CD14-positive monocyte (primary cell): ENCODE data around the gene GPRIN3. TPM values are rescaled to one million over a fixed set of nuclear protein-coding genes. Genes with fewer than 3 reads are reported as not detected.

ENCODE experiments used
- DNase-seq, 3 donors: peaks; one replicate each; pipeline ENCODE4 v3.0.0-alpha.2; 2011 to 2022
- H2AFZ ChIP-seq: 2 replicates; pipeline ENCODE4 v1.6.0; 2012; ENCODE audit warnings: mild to moderate bottlenecking, low read depth, low read length, inconsistent platforms; ENCODE audit not compliant: insufficient read depth, poor library complexity, severe bottlenecking
- H3K27ac ChIP-seq, 2 donors: 1 replicate in 1 of 2; 2 replicates in 1 of 2; pipeline ENCODE4 v1.5.1; 2012 to 2013; ENCODE audit warnings: low read length in 2 of 2, control low read depth in 1 of 2, inconsistent platforms in 1 of 2, low read depth in 1 of 2, mild to moderate bottlenecking in 1 of 2
- H3K27me3 ChIP-seq, 2 donors: one replicate each; pipeline versions ENCODE4 v1.6.0 to v1.6.1; 2011 to 2013; ENCODE audit warnings: low read length in 2 of 2; ENCODE audit not compliant: control insufficient read depth in 2 of 2, insufficient read depth in 2 of 2
- H3K36me3 ChIP-seq, 2 donors: replicated peaks in 1 of 2; 1 replicate in 1 of 2; 2 replicates in 1 of 2; pipeline versions ENCODE4 v1.5.1 to v1.6.1; 2012 to 2013; ENCODE audit warnings: low read length in 2 of 2, control low read depth in 1 of 2, inconsistent platforms in 1 of 2, mild to moderate bottlenecking in 1 of 2; ENCODE audit not compliant: insufficient read depth in 2 of 2, control insufficient read depth in 1 of 2
- H3K4me1 ChIP-seq, 2 donors: 1 replicate in 1 of 2; 2 replicates in 1 of 2; pipeline versions ENCODE4 v1.5.1 to v1.6.1; 2012 to 2013; ENCODE audit warnings: low read length in 2 of 2, control low read depth in 1 of 2, inconsistent platforms in 1 of 2, mild to moderate bottlenecking in 1 of 2, moderate library complexity in 1 of 2; ENCODE audit not compliant: insufficient read depth in 2 of 2, control insufficient read depth in 1 of 2
- H3K4me2 ChIP-seq: replicated peaks from 2 replicates; pipeline ENCODE3; 2012; ENCODE audit warnings: low read length, moderate library complexity, mild to moderate bottlenecking; ENCODE audit not compliant: poor library complexity, severe bottlenecking; ENCODE audit errors: extremely low read depth
- H3K4me3 ChIP-seq, 3 experiments: fragments of 200-600 bp in 1 of 3; sonication (generic) in 1 of 3; replicated peaks in 1 of 3; 1 replicate in 2 of 3; 2 replicates in 1 of 3; pipeline ENCODE4 v1.5.1; 2011 to 2013; ENCODE audit warnings: low read length in 3 of 3, mild to moderate bottlenecking in 3 of 3, control low read depth in 2 of 3, low read depth in 2 of 3, inconsistent platforms in 1 of 3, moderate library complexity in 1 of 3
- H3K79me2 ChIP-seq: 2 replicates; pipeline ENCODE4 v1.6.0; 2012; ENCODE audit warnings: mild to moderate bottlenecking, control low read depth, inconsistent platforms, low read length, moderate library complexity; ENCODE audit not compliant: insufficient read depth
- H3K9ac ChIP-seq: 2 replicates; pipeline ENCODE4 v1.6.0; 2017; ENCODE audit warnings: low read length, mild to moderate bottlenecking; ENCODE audit not compliant: insufficient read depth, poor library complexity, severe bottlenecking
- H3K9me3 ChIP-seq, 2 donors: replicated peaks in 1 of 2; 1 replicate in 1 of 2; 2 replicates in 1 of 2; pipeline versions ENCODE4 v1.5.1 to v1.6.1; 2012 to 2013; ENCODE audit warnings: low read length in 2 of 2, control low read depth in 1 of 2; ENCODE audit not compliant: control insufficient read depth in 1 of 2, insufficient read depth in 1 of 2
- H4K20me1 ChIP-seq: 2 replicates; pipeline ENCODE4 v1.6.0; 2012; ENCODE audit warnings: mild to moderate bottlenecking, low read length, control low read depth, moderate library complexity; ENCODE audit not compliant: insufficient read depth
- H3K27ac Mint-ChIP-seq, 7 donors: one replicate each; pipeline ENCODE4 v1.8.0; 2020; ENCODE audit warnings: mild to moderate bottlenecking in 7 of 7, mixed read lengths in 7 of 7, moderate library complexity in 6 of 7, inconsistent platforms in 2 of 7
- H3K27me3 Mint-ChIP-seq, 3 donors: one replicate each; pipeline ENCODE4 v1.8.0; 2021 to 2022; ENCODE audit warnings: low read depth in 3 of 3, mild to moderate bottlenecking in 3 of 3, mixed read lengths in 3 of 3, moderate library complexity in 3 of 3, inconsistent platforms in 1 of 3
- H3K36me3 Mint-ChIP-seq, 2 donors: one replicate each; pipeline ENCODE4 v1.8.0; 2020; ENCODE audit warnings: mixed read lengths in 2 of 2, inconsistent platforms in 1 of 2, mild to moderate bottlenecking in 1 of 2
- H3K4me1 Mint-ChIP-seq: one replicate; pipeline ENCODE4 v1.8.0; 2020; ENCODE audit warnings: mild to moderate bottlenecking, mixed read lengths
- H3K4me3 Mint-ChIP-seq, 2 donors: one replicate each; pipeline ENCODE4 v1.8.0; 2020; ENCODE audit warnings: mild to moderate bottlenecking in 2 of 2, mixed read lengths in 2 of 2, moderate library complexity in 1 of 2
- H3K9me3 Mint-ChIP-seq, 7 donors: one replicate each; pipeline ENCODE4 v1.8.0; 2020 to 2022; ENCODE audit warnings: mixed read lengths in 7 of 7, mild to moderate bottlenecking in 6 of 7, moderate library complexity in 6 of 7, inconsistent platforms in 2 of 7
- CTCF ChIP-seq: fragments of 200-600 bp; IDR thresholded peaks from one replicate; pipeline ENCODE4 v1.8.0; 2022; ENCODE audit warnings: antibody characterized with exemption, mild to moderate bottlenecking
- WGBS: methylation state at CpG from one replicate; pipeline ENCODE4 v1.1.5; 2013; ENCODE audit warnings: missing lambda C conversion rate; ENCODE audit not compliant: insufficient coverage; 5-methylcytosine and 5-hydroxymethylcytosine counted together
- intact Hi-C, 2 donors: fragments of 100-400 bp; cut with micrococcal nuclease; formaldehyde crosslinking; loops; one replicate each; pipeline versions ENCODE4 v1.15.0 to v1.15.1; 2023
- polyA plus RNA-seq, 3 donors: library from polyadenylated mRNA; depleted of rRNA in 1 of 3; unstranded in 2 of 3; stranded (reverse) in 1 of 3; fragments of 300-500 nt in 2 of 3; fragments of >200 nt in 1 of 3; fragmentation: Illumina TruSeq in 2 of 3; gene quantifications; 1 replicate in 2 of 3; 2 replicates in 1 of 3; pipeline ENCODE4 v1.2.3, GENCODE V29; 2012 to 2021

GPRIN3 gene
- polyA plus RNA-seq, 3 donors: 1.1 to 3.3 (median 2.3) TPM

- Histone ChIP-seq H3K36me3 (no peaks in the 10 kb centered on the region), H3K4me3 (no peak overlapping the region), H4K20me1 (no peaks in the 10 kb centered on the region), H3K9me3 (no peaks in the 10 kb centered on the region), H2AFZ (no peak overlapping the region), H3K27ac (no peak overlapping the region), H3K4me1 (peaks cover 58 to 72% of the 10 kb centered on the region in 2 donors), H3K27me3 (no peaks in the 10 kb centered on the region), H3K4me2 (no peak overlapping the region), H3K79me2 (peaks cover 23% of the 10 kb centered on the region), H3K9ac (no peak overlapping the region)
- TF ChIP-seq CTCF: no peak
- H3K4me1 Mint-ChIP-seq: peaks cover 61% of the 10 kb centered on the region
- H3K9me3 Mint-ChIP-seq: no peaks in the 10 kb centered on the region
- WGBS: no CpG with 5 or more reads among the region's 1 CpG
- intact Hi-C loops: no loop called here
- DNase-seq: no peak
- H3K4me3 Mint-ChIP-seq: no peak overlapping the region
- H3K36me3 Mint-ChIP-seq: peaks cover 0 to 2% of the 10 kb centered on the region in 2 donors
- peak overlapping the region in 1 of 7 donors; percentile 32 for H3K27ac Mint-ChIP-seq
- H3K27me3 Mint-ChIP-seq: peaks cover 0 to 2% (median 2%) of the 10 kb centered on the region in 3 donors
These were observed 6.6 kb downstream of the GPRIN3 start for GRCh38 chr4:89301003-89301402.

GRCh38 chr4:89300499-89300898 lies 7.1 kb downstream of the GPRIN3 start:
- Mint-ChIP-seq H3K9me3 (no peaks in the 10 kb centered on the region), H3K36me3 (peaks cover 0 to 2% of the 10 kb centered on the region in 2 donors), H3K27me3 (peaks cover 0 to 2% (median 2%) of the 10 kb centered on the region in 3 donors), H3K4me3 (no peak overlapping the region), H3K27ac (no peak overlapping the region), H3K4me1 (peaks cover 56% of the 10 kb centered on the region)
- peaks cover 54 to 68% of the 10 kb centered on the region in 2 donors for H3K4me1 ChIP-seq
- H3K4me3 ChIP-seq: no peak overlapping the region
- H3K27me3 ChIP-seq: no peaks in the 10 kb centered on the region
- H3K79me2 ChIP-seq: peaks cover 23% of the 10 kb centered on the region
- DNase-seq: no peak
- no peak for TF ChIP-seq CTCF
- no peak overlapping the region for H3K4me2 ChIP-seq
- H3K9ac ChIP-seq: no peak overlapping the region
- whole genome bisulfite sequencing: 100% methylated on average over 1 of the region's 1 CpG
- no peaks in the 10 kb centered on the region for H3K36me3 ChIP-seq
- H3K27ac ChIP-seq: no peak overlapping the region
- H3K9me3 ChIP-seq: no peaks in the 10 kb centered on the region
- H2AFZ ChIP-seq: no peak overlapping the region
- intact Hi-C loops: no loop called here
- H4K20me1 ChIP-seq: no peaks in the 10 kb centered on the region
